ENCODE data around the gene TMEM185B.
"Not testable (repeated sequence)": the region's sequence is repeated elsewhere in the genome, so short reads cannot be mapped to it uniquely, and the experiment has no call there.

Gene TMEM185B

GRCh38 chr2:120223034-120223912, at the start of gene TMEM185B:
Gene TMEM185B, minus strand, starts transcription at chr2:120223400. Its CDS starts 424 bp downstream, at chr2:120222976.
- in situ Hi-C loops (cut with MboI; ENCODE audit: low sequenced_read_pairs) = no loop called here

- in situ Hi-C loops (cut with MboI; ENCODE audit: low sequenced_read_pairs) = no loop called here
Measured at GRCh38 chr2:120271711-120272379, 48.6 kb upstream of the TMEM185B start.

DNA sequence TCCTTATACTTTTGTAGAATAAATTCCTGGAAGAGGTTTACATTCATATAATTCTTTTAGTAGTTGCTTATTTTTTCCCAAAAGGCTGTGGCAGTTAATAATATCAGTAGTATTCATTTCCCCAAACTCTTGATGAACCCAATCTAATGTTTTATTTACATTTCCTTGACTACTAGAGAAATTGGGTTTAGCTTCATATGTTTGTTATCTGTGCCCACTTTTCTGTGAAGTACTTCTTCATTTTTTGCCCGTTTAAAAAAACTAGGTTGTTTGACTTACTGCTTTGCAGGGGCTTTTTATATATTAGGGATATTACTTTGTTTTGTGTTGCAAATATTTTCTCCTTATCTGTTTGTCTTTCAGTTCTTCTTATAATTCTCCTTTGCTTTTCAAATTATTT, 46.6 kb upstream of the TMEM185B start:
- in situ Hi-C loops (cut with MboI; ENCODE audit: low sequenced_read_pairs) = no loop called here

DNA sequence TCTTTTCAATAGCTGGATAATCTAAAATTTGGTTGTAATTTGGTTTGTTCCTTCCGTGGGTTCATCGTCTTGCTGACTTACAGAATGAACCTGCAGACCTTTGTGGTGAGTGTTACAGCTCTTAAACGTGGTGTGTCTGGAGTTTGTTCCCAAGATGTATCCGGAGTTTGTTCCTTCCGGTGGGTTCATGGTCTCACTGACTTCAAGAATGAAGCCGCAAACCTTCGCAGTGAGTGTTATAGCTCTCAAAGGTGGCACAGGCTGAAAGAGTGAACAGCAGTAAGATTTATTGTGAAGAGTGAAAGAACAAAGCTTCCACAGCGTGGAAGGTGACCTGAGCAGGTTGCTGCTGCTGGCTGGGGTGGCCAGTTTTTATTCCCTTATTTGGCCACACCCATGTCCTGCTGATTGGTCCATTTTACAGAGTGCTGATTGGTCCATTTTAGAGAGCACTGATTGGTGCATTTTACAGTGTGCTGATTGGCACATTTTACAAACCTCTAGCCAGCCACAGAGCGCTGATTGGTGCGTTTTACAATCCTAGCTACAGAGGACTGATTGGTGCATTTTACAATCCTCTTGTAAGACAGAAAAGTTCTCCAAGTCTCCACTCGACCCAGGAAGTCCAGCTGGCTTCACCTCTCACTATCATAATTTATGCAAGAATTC, 46.0 kb upstream of the TMEM185B start:
- in situ Hi-C loops (cut with MboI; ENCODE audit: low sequenced_read_pairs) = no loop called here

DNA sequence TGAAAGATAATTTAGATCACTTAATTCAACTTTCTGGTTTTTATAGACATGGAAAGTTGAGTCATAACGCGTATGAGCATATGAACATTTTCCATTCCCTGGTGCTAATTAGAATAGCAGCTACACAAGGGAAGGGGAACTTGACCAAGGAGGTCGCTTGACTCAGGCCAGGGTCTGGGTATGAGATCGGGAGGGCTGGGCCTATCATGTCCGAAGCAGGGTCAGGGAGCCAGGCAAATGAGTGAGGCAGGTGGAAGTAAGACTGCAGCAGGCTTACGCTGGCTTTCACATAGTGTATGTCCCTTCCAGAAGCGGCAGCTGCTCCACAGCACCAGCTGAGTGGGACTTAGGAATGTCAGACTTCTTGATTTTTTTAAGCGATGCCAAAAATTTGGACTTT, 44.1 kb upstream of the TMEM185B start:
- in situ Hi-C loops (cut with MboI; ENCODE audit: low sequenced_read_pairs) = no loop called here

DNA sequence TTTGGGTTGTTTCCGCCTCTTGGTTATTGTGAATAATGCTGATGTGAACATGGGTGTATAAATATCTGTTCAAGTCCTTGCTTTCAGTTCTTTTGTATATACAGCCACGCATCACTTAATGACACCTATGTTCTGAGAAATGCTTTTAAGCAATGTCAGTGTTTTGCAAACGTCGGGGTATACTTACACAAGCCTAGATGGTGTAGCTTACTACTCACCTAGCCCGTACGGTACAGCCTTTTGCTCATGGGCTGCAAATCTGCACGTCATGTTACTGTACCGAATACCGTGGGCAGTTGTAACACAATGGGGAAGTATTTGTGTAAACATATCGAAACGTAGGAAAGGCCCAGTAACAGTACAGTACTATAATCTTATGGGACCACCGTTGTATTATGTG, 41.8 kb upstream of the TMEM185B start:
- in situ Hi-C loops (cut with MboI; ENCODE audit: low sequenced_read_pairs) = no loop called here

DNA sequence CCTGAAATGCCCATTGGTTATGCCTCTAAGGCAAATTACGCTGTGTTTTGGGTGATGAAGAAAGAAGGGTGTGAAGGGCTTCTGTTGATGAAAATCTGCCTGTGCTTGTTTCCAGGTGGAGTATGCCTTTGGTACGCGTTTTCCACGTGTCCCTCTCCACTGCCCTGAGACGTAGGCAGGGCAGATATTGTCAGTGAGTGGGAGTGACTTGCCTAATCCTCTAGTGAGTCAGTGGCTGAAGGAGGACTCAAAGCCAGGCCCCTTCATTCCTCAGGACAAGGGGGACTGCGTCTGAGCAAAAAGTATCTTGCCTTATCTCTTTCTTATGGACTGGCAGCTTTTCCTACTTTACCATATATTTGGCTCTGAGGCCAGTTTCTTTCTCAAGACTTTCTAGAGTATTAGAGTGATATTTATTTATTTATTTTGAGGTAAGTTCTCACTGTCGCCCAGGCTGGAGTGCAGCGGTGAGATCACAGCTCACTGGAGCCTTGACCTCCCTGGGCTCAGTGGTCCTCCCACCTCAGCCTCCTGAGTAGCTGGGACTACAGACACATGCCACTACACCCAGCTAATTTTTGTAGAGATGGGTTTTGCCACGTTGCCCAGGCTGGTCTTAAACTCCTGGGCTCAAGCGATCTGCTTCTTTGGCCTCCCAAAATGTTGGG, 39.7 kb upstream of the TMEM185B start:
- in situ Hi-C loops (cut with MboI; ENCODE audit: low sequenced_read_pairs) = no loop called here

DNA sequence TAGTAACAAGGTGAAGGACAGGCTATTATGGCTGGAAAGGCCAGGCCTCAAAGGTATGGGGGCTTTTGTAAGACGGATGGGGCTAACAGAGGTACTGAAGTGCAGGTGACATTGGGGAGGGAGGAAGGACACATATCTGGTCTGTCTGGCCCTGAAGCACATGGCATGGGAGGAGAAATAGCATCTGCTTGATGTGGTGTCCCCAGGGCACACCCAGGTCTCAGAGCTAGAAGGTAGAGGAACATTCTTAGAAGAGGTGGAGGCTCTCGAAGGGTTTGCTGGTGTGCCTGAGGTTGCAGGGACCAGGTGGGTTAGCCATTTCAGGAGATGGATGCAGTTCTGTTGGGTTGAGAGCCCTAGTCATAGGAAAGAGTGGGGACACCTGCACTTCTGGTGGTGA, 39.0 kb upstream of the TMEM185B start:
- in situ Hi-C loops (cut with MboI; ENCODE audit: low sequenced_read_pairs) = no loop called here

GRCh38 chr2:120261387-120262006, 38.3 kb upstream of the TMEM185B start:
- in situ Hi-C loops (cut with MboI; ENCODE audit: low sequenced_read_pairs) = no loop called here

DNA sequence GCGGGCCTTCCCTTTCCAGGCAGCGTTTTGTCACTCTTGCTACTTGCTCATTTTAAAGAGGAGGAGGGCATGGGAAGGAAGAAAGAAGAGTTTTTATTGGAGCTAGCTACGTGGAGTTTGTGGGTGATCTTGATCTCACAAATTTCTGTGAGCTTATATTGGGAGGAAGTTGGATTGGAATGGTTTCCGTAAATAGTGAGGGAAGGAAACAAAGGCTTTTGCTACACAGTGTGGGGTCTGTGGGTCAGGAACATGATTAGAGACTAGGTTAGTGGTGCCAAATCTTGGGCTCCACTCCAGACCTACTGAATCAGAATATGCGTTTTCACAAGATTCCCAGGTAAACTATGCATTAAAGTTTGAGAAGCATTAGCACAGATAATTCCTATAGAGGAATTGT, 37.5 kb upstream of the TMEM185B start:
- in situ Hi-C loops (cut with MboI; ENCODE audit: low sequenced_read_pairs) = no loop called here

GRCh38 chr2:120259939-120260338, 36.7 kb upstream of the TMEM185B start:
- in situ Hi-C loops (cut with MboI; ENCODE audit: low sequenced_read_pairs) = not testable (repeated sequence)

DNA sequence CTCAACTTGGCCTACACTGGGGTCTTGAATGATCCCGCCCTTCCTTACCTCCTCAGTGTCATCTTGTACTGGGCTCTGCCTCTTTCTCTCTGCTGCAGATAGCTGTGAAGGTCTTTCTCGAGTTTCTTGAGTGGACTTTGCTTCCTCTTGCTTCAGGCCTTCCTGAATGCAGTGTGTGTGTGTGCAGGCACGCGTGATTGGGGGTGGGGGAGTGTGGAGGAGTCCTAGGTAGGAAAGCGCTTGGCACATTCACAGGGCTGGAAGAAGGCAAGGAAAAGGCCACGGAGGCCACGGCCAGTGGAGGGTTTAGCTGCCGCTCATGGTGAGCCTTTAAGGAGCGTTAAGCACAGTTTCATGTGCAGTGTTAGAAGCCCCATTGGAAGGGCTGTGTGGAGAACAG, 35.0 kb upstream of the TMEM185B start:
- in situ Hi-C loops (cut with MboI; ENCODE audit: low sequenced_read_pairs) = no loop called here

DNA sequence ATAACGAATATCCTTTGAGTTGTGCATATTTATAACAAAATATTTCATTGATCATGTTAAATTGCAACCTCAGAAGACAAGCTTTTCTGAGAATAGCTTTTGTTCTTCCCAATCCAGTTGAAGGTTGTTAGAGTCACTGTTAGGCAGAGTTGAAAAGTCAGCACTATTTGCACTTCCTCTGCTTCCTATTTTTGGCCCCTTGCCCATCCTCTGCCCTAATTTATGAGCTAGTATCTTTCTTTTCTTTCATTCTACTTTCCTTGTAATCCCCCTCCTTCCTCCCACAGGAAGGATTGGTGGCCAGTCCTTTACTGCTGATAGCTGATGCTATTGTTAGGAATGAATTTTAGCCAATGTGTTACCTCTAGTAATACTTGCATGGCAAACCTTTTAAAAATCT, 34.3 kb upstream of the TMEM185B start:
- in situ Hi-C loops (cut with MboI; ENCODE audit: low sequenced_read_pairs) = no loop called here

GRCh38 chr2:120256651-120257000, 33.4 kb upstream of the TMEM185B start:
- in situ Hi-C loops (cut with MboI; ENCODE audit: low sequenced_read_pairs) = no loop called here

DNA sequence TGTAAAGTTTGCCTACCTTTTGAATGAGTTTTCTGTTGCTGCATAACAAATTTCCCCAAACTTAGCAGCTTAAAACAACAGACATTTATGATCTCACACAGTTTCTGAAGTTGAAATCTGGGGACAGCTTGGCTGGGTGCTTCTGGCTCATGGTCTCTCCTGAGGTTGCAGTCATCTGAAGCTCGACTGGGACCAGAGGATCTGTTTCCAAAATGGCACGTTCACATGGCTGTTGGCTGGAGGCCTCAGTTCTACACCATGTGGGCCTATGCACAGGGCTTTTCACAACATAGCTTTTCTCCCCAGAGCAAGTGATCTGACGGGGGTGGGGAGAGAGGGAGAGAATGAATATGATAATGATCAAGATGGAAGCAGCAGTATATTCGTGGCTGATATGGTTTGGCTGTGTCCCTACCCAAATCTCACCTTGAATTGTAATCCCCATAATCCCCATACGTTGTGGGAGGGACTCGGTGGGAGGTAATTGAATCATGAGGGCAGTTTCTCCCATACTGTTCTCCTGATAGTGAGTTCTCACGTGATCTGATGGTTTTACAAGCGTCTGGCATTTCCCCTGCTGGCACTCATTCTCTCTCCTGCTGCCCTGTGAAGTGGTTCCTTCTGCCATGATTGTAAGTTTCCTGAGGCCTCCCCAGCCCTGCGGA, 32.9 kb upstream of the TMEM185B start:
- in situ Hi-C loops (cut with MboI; ENCODE audit: low sequenced_read_pairs) = no loop called here

DNA sequence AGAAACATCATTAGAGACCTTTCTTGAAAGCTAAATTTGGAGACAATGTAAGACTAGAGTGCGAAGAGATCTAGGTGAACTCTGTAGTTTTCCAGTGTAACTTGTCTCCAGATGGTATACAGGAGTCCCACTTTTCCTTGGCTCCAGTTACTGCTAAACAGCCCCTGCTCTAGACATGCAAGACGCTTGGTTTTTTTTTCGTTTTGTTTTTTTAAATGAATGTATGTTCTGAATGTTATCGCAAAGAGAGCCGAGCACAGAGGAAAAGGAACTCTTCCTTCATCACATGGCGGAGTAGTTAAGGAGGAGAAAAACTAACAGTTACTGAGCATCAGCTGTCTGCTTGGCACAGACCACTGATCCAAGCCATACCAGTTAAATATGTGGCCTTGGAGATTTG, 31.9 kb upstream of the TMEM185B start:
- in situ Hi-C loops (cut with MboI; ENCODE audit: low sequenced_read_pairs) = no loop called here

DNA sequence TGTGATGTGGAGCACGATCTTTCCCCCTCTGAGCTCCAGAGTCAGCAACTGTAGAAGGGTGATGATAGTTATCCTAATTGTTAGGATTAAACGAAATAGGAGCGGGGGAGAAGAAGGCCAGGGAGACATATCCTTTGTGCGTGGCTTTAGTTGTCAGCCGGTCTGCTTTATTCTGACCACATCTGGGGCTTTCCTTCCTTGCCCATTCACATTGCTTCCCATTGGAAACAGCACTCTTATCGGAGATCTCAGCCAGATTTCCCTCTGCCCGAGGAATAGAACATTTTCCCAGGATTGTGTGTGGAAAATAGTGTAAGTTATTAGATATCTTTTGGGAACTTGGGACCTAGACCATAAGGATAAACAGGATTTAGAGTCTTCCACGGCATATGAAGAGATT, 31.0 kb upstream of the TMEM185B start:
- in situ Hi-C loops (cut with MboI; ENCODE audit: low sequenced_read_pairs) = no loop called here

DNA sequence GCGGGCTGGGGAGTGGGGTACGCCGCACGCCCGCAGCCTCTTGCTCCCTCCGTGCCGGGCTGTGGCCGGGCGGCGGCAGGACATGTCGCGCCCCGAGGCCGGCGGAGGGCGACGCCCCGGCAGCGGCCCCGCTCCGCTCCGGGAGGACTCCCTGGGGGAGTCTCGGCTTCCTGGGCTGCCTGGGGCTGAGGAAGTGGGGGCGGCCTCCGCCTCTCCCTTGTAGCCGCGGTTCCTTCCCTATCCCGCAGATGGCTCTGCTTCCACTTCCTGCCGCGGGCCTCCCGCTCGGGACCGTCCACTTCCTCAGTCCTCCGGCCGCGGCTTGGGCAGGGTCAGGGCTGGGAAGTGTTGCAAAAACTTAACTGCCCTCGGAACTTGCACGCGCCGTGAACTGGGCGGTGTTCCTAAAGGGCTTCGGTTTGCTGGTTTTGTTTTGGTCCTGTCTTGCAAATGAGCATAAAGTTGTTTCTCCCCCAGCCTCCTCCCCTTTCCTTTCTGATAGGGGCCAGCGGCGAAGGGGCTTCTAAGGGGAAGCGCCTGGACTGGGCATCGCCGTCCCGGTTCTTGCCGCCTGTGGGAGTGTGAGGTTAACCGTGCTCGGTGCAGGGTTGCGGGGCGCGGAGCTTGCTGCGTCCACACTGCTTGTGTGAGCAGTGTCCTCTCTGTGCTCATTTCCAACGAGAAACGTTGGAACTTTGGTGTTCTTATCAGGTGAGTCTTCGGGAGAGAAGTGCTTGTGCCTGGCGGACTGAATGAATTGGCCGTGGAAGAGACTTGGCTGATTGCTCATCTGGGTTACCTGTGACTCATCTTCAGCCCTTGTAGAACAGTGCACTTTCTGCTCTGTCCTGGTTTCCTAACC, 30.1 kb upstream of the TMEM185B start:
- in situ Hi-C loops (cut with MboI; ENCODE audit: low sequenced_read_pairs) = no loop called here

- in situ Hi-C loops (cut with MboI; ENCODE audit: low sequenced_read_pairs) = no loop called here
Measured at GRCh38 chr2:120252225-120253020, 29.2 kb upstream of the TMEM185B start, which contains the start of gene RALB. Gene RALB, plus strand, starts transcription at chr2:120252852. Its CDS starts 25,813 bp downstream, at chr2:120278665.

All from HL-60/S4 treated with phorbol 12-myristate 13-acetate at 8.2 ng/mL for 4 days and 3 days (cell line).